T-helper 22 cell (primary cell): ENCODE data around the gene HHIPL1.

ENCODE experiments used
- DNase-seq: peaks from one replicate; pipeline ENCODE4 v3.0.0-alpha.2; 2020; ENCODE audit warnings: low read depth

The HHIPL1 gene

DNA sequence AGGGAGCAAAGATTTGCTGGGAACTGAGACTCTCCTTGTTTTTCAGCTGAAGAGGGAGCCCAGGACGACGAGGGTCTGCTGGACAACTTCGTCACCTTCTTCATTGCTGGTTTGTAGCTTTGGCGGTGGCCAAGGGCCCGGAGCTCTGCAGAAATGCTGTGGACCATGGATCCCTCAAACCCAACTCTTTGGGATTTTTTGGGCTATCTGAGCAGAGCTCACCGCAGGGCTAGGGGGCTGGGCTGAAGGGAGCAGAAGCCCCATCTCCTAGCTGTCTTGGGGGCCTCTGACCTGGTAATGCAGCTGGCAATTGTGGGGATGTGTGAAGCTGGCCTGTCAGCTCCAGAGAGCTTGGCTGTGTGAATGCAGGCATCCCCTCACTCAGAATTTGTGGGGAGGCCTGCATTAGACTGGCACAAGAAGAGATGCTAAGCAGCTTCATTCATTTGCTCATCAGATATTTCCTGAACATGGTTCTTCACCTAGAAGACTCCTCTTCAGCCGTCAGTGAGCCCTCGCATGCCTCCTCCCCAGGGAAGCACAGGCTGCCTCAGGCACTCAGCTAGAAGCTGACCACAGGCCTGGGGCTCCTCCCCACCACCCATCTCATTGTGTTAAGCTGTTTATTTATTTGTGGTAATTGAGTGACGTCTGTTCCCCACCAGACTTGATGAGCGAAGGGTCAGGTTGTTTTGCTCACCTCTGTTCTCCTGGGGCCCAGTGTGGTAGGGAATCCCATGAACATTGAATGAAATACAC is 71.3 kb downstream of the HHIPL1 start:
- DNase-seq = no peak

DNA sequence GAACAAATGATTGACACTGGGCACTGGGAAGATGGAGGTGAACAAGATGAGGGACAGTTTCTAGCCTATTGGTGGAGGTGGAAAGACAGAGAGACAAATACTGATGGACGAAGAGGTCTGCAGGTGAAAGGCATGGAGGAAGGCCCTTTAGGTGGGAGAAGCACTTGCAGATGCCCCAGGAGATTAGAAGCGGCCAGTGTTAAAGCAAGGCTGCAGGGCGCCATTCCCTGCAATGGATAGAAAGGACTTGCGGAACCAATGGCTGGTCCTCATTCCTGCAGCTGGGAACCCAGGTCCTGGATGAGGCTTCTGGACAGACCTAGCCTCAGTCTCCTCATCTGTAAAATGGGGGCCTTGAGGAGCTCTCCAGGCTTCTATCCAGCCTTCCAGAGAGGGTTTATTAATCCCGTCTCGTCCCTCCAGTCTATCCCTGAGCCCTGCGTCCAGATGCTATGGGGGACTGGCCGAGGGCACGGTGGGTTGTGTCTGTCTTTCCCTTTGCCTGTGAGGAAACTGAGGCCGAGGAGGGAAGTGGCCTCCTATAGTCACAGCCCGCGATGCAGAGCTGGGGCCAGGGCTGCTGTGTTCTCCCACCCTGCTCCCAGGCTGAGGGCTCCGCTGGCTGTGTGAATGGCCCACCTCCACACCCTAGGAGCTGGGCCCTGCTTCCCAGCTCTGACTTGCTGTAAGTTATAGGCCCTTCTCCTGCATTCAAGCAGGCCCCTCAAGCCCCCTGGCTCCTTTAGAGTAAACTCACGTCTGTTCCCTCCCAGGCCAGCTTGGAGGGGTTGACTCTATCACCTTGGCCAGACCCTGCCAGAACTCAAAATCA is 72.1 kb downstream of the HHIPL1 start:
- DNase-seq = no peak

DNA sequence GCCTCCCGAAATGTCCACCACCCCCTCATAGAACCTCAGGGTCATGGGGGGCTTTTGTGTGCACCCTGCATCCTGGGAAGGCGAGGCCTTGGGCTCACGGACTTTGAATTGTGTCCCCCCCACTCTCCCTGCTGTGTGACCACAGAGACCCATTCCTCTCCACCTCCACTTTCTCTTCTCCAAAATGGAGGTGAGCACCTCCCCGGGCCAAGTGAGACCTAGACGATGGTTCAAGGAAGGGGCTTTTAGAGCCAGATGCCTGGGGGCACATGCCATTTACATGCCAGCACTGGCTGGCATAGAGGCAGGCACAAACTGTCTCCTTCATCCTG is 72.7 kb downstream of the HHIPL1 start:
- no peak for DNase-seq

DNA sequence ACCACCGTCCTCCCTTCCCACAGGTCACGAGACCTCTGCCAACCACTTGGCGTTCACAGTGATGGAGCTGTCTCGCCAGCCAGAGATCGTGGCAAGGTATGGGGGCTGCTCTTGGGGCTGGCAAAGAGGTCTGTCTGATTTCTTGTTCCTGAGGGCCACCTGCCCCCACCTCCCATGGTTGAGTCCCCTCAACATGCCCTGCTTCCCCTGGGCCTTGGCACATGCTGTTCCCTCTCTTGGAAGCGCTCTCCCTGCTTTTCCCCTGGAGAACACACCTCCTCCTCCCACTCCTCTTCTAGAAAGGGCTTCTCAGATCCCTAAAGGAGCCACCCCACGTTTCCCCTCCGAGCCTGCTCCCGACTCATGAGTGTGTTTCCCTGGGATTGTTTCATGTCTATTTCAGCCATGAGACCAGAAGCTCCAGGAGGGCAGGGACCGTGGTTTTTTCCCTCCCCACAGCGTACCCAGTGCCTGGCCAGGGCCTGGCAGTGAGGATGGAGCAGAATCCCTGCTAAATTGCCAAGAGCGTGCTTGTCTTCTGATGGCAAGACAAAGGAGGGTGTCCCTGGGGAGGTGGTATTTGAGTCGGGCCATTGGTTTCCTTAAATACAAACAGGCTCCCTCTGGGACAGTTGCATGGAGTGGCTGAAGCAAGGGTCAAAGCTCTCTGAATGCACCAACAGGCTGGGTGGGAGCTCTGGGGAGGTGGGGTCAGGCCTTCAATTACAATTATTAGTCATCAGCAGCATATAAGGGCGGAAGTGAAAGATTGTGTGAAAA is 73.3 kb downstream of the HHIPL1 start:
- DNase-seq = no peak

DNA sequence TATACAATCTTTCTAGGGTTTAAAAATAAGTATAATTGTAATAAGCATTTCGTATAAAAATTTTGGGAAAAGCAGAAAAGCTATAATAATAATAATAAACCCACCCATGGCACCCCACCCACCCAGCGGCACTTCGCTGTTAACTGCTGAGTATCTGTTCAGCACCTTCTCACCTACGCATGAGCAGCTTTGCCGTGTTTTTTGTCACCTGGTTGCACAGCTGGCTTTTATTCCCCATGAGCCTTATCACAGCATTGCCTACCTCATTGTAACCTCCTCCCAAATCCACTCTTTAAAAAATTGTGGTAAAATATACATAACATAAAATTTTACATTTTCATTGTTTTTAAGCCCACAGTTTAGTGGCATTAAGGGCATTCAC is 73.9 kb downstream of the HHIPL1 start:
- no peak for DNase-seq

DNA sequence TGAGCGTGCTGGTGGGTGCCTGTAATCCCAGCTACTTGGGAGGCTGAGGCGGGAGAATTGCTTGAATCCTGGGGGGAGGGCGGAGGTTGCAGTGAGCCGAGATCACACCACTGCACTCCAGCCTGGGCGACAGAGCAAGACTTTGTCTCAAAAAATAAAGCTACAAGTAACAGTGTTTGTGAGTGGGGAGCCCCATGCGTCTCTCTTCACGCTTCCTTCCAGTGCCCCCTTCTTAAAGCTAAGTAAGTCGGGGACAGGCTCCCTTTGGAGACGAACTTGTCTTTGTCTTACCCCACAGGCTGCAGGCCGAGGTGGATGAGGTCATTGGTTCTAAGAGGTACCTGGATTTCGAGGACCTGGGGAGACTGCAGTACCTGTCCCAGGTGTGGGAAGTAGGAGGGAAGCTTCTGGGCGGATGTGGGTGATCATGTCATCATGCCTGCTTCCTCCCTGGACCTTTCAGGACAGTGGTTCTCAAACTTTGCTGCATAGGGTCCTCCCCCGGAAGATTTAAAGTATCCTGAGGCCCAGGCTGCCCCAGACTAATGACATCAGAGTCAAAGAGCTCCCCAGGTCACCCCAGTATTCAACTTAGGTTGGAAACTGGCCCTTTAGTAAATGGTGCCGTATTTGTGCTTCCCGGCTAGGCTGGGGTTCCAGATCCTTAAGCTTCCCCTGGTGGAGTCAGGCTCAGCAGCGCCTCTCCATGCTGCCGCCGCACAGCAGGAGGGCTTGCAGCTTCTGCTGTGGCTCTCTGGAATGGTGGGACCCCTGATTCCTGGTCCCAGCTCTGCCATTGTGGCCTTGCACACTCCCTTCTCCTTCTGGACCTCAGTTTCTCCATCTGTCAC is 76.2 kb downstream of the HHIPL1 start:
- DNase-seq = no peak

DNA sequence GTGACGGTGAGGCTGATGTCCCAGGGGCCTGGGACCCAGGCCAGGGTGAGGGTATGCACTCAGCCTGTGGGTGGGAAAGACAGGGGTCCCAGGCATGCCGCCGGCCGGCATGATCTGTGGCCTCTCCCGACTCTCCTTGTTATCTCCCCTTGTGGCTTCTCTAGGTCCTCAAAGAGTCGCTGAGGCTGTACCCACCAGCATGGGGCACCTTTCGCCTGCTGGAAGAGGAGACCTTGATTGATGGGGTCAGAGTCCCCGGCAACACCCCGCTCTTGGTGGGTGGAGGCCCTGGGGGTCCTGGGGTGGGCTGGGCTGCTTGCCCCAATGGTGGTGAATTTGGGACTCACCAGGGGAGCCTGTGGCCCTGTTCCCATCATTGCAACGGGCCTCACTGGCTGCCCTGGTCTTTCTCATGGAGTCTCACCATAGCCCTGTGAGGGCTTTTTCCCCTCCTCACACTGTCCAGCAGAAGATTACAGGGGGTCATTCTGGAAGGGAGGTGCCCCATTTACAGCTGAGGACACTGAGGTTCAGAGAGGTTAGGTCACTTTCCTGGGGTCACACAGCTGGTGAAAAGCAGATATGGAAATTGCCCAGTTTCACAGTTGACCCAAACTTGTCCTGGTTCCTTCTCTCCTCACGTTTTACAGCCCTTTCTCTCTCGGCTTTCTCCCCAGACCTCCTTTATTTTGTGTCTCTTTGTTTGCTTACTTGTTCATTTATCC is 77.0 kb downstream of the HHIPL1 start:
- DNase-seq = no peak

DNA sequence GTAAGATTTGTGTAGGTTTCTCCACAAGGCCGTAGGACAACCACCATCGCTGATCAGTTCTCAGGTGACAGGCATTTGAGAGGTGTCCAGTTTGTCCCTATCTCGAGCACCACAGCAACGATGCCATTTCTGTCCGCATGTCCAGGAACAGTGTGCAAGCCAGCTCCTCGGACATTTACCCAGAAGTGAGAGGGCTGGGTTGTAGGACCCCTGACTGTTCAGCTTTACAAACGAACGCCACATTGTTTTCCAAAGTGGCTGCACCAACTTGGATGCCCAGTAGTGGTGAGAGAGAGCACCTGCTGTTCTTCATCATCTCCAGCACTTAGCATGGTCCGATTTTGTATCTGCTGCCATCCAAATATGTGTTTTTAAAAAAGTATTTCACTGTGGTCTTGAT is 77.8 kb downstream of the HHIPL1 start:
- no peak for DNase-seq

DNA sequence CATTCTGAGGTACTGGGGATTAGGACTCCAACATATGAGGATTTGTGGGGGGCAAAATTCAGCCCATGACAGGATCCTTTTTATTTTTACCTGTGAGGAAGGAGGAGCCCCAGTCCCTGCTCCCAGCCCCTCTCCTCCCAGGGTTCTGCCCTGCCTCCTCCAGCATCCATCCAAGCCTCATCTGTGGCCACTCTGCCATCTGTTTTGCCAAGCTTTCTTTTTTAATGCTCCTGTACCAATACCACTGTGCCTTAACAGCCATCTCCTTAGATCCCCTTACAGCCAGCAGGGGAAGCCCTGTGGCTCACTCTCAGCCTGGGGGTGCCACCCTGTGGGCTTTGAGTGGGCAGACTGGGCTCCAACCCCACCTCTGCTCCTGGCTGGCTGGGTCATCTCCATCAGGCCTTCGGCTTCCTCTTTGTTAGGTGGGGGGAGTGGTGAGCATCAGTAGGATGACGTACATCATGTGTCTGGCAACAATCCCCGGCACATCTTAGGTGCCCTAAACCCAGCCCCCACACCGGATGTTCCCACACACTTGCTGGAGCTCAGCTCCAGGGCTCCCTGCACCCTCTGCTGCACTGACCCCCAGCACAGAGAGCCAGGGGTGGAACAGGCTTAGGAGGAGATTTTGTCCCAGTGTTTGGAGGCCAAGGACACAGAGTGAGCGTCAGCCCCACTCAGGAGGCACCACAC is 79.4 kb downstream of the HHIPL1 start:
- no peak for DNase-seq

DNA sequence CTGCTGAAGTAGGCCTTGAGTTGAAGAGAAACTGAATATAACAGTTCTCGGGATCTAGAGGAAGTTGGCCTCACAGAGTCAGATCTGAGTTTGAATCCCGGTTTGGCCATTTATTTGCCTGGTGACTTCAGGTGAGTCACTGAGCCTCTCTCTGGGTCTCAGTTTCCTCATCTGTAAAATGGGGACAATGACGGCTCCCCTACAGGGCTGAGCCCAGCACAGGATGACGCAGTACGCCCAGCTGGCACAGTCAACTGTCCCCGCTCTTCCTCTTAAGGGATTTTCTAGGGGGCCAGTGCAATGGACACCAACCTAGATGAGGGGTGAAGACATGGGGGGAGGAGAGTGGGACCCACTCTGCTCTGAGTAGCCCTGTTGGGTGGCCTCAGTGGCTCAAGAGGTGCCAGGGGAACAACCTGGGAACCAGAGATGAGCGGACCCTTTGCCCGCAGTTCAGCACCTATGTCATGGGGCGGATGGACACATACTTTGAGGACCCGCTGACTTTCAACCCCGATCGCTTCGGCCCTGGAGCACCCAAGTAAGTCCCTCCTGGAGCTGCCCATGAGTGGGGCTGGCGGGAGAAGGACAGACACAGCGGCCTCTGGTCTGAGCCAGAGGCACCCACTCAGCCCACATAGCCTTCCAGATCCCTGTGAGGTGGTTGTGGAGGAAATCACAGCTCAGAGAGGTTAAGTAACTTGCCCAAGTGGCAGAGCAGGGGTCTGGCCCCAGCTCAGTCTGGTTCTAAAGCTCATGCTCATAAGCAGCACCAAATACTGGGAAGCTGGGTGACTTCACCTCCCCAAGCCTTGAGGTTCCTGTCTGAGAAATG is 80.2 kb downstream of the HHIPL1 start:
- DNase-seq = no peak

DNA sequence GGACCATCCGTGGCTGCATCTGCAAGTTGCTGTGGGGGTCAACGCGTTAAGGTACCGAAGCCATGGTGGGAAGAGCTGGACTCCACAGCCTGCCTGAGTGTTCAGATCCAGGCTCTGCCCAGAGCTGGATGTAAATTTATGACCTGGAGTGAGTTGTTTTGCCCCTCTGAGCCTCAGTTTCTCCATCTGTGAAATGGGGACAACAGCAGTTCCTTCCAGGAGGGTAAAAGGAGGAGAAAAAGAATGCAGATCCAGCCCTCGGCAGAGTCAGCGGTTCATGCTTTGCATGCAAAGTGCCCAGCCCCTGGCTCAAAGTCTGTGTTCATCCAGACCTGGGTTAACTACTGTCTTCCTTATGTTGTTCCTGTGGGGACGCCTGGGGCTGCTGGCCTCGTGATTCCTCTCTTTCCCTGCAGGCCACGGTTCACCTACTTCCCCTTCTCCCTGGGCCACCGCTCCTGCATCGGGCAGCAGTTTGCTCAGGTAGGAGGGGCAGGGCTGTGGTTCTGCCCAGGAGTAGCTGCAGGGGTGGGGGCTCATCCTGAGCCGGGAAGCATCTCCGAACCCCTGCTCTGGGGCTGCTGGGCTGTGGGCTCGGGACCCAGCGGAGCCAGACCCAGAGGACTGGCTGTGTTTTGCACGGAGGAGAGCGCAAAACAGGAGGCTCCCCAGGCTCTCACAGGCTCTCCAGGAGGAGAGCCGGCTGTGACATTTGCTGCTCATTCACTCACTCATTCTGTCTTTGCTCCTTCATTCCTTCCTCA is 81.0 kb downstream of the HHIPL1 start:
- DNase-seq = no peak

DNA sequence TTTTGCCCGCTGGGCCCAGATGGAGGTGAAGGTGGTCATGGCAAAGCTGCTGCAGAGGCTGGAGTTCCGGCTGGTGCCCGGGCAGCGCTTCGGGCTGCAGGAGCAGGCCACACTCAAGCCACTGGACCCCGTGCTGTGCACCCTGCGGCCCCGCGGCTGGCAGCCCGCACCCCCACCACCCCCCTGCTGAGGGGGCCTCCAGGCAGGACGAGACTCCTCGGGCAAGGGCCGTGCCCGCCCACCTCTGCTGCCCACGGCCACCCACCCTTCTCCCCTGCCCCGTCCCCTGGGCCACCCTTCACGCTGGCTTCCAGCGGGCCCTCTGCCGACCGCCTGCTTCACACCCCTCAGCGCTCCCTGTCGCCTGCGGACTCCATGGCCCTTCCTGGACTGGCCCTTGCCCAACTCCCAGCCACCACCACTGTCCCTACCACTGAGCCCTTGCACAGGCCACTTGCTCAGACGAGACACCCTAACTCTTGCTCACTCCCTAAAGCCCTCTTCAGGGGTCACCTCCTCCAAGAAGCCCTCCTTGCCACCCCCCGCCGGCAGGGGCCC is 81.7 kb downstream of the HHIPL1 start:
- DNase-seq = no peak

DNA sequence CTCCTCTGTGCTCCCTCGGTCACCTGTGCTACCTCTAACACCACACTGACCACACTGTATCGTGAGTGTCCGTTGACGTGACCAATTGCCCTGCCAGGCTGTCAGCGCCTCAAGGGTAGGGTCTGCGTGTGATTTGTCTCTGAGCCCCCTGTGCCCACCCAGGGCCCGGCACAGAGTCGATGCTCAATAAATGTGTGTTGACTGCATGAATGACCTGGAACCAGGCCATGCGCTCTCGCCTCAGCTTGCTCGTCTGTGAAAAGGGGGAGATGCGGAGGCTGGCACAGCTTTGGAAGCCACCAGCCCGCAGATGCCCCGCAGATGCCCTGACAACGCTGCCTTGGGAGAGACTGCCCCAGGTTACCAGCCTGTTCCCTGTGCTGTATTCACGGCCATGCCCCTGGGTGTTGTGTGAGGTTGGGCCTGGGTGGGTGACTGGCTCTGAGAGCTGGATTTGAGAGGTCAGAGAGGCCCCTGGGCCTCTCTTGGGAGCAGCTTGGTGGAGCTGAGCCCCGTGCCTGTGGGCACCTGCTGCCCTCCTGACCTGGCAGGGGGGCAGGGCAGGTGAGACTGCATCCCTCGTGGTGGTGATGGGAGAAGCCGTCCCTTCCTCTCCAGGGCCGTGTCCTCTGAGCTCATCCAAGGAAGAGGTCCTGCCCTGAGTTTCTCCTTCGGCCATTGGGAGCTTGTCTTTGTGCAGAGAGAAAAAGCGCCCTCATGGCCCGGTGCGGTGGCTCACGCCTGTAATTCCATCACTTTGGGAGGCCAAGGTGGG is 82.4 kb downstream of the HHIPL1 start:
- no peak for DNase-seq

DNA sequence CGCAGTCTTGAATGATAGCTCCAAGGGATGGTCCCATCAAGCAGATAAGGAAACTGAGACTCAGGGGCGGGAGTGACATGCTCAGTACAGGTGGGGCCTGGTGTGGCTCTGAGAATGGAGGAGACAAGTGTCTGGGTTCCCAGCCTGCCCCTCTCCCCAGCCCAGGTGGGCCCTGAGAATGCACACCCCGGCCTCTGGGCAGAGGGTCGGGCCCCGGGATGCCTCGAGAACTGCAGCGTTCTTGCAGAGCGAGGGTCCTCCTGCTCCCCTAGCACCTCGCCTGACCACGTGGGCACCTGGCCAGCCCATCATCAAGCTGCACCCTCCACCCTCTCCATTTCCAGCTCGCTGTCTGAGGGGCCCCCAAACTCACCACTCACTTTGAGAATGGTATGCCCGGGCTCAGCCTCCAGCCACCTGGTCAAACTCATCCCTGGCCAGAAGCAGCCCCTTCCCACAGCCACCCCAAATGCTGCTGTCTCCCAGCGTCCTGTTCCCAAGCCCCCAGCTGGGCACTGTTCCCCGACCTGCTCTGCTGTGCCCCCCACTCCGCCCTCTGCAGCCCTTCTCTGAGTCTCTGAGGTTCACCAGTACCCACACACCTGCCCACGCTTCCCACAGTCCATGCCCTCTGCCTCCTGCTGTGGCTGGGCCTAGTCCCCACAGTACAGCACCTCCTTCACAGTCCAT is 83.4 kb downstream of the HHIPL1 start:
- DNase-seq = no peak

DNA sequence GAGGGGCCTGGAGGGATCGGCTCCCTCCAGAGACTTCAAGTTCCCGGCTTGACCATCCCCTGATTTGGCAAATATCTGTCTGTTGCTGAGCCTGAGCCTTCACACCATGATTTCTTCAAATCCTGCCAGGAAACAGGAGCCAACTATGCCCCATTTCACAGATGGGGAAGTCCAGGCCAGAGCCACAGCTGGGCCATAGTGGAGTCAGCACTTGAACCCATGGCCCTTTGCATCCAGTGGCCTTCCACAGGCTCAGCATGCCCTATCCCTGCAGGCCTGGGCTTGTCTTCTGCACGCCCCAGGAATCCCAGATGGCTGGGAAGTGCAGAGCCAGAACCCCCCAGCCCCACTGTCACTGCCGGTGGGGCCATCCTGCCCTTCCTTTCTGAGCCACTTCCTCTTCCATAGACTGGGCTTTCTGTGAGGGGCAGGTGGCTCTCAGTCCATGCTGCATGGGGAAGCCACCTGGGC is 84.1 kb downstream of the HHIPL1 start:
- DNase-seq = no peak
